Putamen (tissue), 1 donor: Measurements from ENCODE around the gene GSTT4.
"Not testable (repeated sequence)": the region's sequence is repeated elsewhere in the genome, so short reads cannot be mapped to it uniquely, and the experiment has no call there.

Experiments used
- DNase-seq: peaks from one replicate; pipeline ENCODE4 v3.0.0-alpha.2; 2016; ENCODE audit warnings: low spot score

The GSTT4 gene

GRCh38 chr22:24024354-24024753 is 19.1 kb upstream of the GSTT4 start:
- DNase-seq = no peak

GRCh38 chr22:24023204-24023789 is 18.0 kb upstream of the GSTT4 start:
- no peak for DNase-seq

- DNase-seq = no peak
These were observed 16.1 kb upstream of the GSTT4 start for GRCh38 chr22:24021304-24021703.

- no peak for DNase-seq
These were observed 10.9 kb upstream of the GSTT4 start for GRCh38 chr22:24016156-24016555.

GRCh38 chr22:24011735-24012068 is 6.4 kb upstream of the GSTT4 start:
- no peak for DNase-seq

- no peak for DNase-seq
These were observed 4.8 kb upstream of the GSTT4 start for GRCh38 chr22:24010018-24010391.

- no peak for DNase-seq
These were observed 4.2 kb upstream of the GSTT4 start for GRCh38 chr22:24009227-24010017.

- DNase-seq = no peak
These were observed 3.4 kb upstream of the GSTT4 start for GRCh38 chr22:24008381-24009226.

- no peak for DNase-seq
These were observed 2.7 kb upstream of the GSTT4 start for GRCh38 chr22:24008022-24008283.

- no peak for DNase-seq
These were observed 2.2 kb upstream of the GSTT4 start for GRCh38 chr22:24007253-24008021.

- DNase-seq = no peak
These were observed 1.6 kb upstream of the GSTT4 start for GRCh38 chr22:24006914-24007214.

- no peak for DNase-seq
These were observed 1.1 kb upstream of the GSTT4 start for GRCh38 chr22:24006207-24006913.

- no peak for DNase-seq
These were observed 1.4 kb downstream of the GSTT4 start for GRCh38 chr22:24003887-24004286.

- no peak for DNase-seq
These were observed 2.4 kb downstream of the GSTT4 start for GRCh38 chr22:24002851-24003250.

- DNase-seq = no peak
These were observed 3.0 kb downstream of the GSTT4 start for GRCh38 chr22:24002272-24002671.

- DNase-seq = no peak
These were observed 3.9 kb downstream of the GSTT4 start for GRCh38 chr22:24001314-24001713.

GRCh38 chr22:23999779-24000178 is 5.5 kb downstream of the GSTT4 start:
- DNase-seq = not testable (repeated sequence)

- DNase-seq = no peak
These were observed 8.2 kb downstream of the GSTT4 start for GRCh38 chr22:23997092-23997491.

- DNase-seq = not testable (repeated sequence)
These were observed 11.6 kb downstream of the GSTT4 start for GRCh38 chr22:23993581-23994177.

GRCh38 chr22:23993080-23993479 is 12.2 kb downstream of the GSTT4 start:
- not testable (repeated sequence) for DNase-seq

GRCh38 chr22:23989583-23990244 is 15.5 kb downstream of the GSTT4 start:
- not testable (repeated sequence) for DNase-seq
